NB4 (cell line): ENCODE data around the gene PIWIL4.

Experiments used
- CTCF ChIP-seq: IDR thresholded peaks from one replicate; pipeline ENCODE4 v1.5.1; 2012; ENCODE audit warnings: low read depth, low read length
- MYC ChIP-seq: IDR thresholded peaks from 2 replicates; pipeline ENCODE4 v1.6.1; 2011; ENCODE audit warnings: low read depth, low read length
- POLR2A ChIP-seq: IDR thresholded peaks from 2 replicates; pipeline ENCODE4 v1.6.1; 2011; ENCODE audit warnings: mild to moderate bottlenecking; ENCODE audit not compliant: insufficient read length; ENCODE audit errors: extremely low read depth

GRCh38 chr11:94595076-94595475 lies 27.9 kb downstream of the PIWIL4 start:
- no peak for TF ChIP-seq POLR2A
- TF ChIP-seq CTCF, result no peak
- no peak for TF ChIP-seq MYC
